Left ventricle myocardium inferior (tissue), 1 donor: ENCODE data around the gene AKAP13. TPM values are rescaled to one million over a fixed set of nuclear protein-coding genes. Genes with fewer than 3 reads are reported as not detected.

Source experiments
- DNase-seq: peaks from one replicate; pipeline ENCODE4 v3.0.0-alpha.2; 2020
- H3K27ac ChIP-seq: fragments of 200-600 bp; replicated peaks from 2 replicates; pipeline ENCODE4 v1.8.0; 2021
- H3K27me3 ChIP-seq: fragments of 200-600 bp; 2 replicates; pipeline ENCODE4 v1.8.0; 2021; ENCODE audit warnings: low read depth
- H3K36me3 ChIP-seq: fragments of 200-600 bp; 2 replicates; pipeline ENCODE4 v1.8.0; 2021
- H3K4me1 ChIP-seq: fragments of 200-600 bp; 2 replicates; pipeline ENCODE4 v1.8.0; 2021
- H3K4me3 ChIP-seq: fragments of 200-600 bp; 2 replicates; pipeline ENCODE4 v1.8.0; 2021; ENCODE audit warnings: mild to moderate bottlenecking, moderate library complexity
- H3K9me3 ChIP-seq: fragments of 200-600 bp; replicated peaks from 2 replicates; pipeline ENCODE4 v1.8.0; 2021
- intact Hi-C: fragments of 100-400 bp; cut with micrococcal nuclease; formaldehyde crosslinking; loops from one replicate; pipeline ENCODE4 v1.11.0; 2022
- total RNA-seq: library from RNA; stranded (reverse); fragmentation: NEBNext Ultra II Directional; extraction: Animal tissue kit (Norgen Biotek cat#: 25700); gene quantifications from one replicate; pipeline ENCODE4 v1.2.1, GENCODE V29; 2021
- TF ChIP-seq, protein P1 (sequence below): fragments of 200-600 bp; IDR thresholded peaks from 2 replicates; pipeline ENCODE4 v1.8.0; 2021; ENCODE audit warnings: antibody characterized with exemption, mild to moderate bottlenecking, borderline replicate concordance
- donor health status: DM: no; HTN: yes; CAD: no; lungs with severe emphysema.

AKAP13 gene
- total RNA-seq, 1 donor from 2014 or later, result 331 TPM

DNA sequence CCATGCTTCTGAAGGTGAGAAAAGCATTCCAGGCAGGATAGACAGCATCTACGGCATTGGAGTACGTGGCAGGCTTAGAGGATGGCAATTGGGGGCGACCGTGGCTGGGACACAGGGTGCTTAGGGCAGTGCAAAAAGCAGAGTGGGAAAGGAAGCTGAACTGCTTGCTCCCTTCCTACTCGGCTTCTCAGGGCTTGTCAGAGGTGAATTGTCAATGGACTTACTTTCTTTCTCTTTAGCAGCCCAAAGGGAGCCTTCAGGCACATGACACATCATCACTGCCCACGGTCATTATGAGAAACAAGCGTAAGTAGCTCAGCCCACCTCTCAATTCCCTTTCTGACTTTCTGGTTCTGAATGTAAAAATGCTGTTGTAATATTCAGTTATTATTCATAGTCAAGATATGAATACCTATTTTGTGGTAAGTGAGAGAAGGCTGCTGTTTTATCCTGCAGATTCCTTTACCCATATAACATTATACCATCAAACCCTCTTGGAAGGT lies 330.0 kb downstream of the AKAP13 start:
- Histone ChIP-seq H3K9me3 (no peaks in the 10 kb centered on the region), H3K27me3 (no peaks in the 10 kb centered on the region), H3K4me3 (no peak overlapping the region), H3K27ac (peak overlapping the region; percentile 94), H3K4me1 (peaks cover 74% of the 10 kb centered on the region), H3K36me3 (peaks cover 70% of the 10 kb centered on the region)
- TF ChIP-seq, protein P1, sequence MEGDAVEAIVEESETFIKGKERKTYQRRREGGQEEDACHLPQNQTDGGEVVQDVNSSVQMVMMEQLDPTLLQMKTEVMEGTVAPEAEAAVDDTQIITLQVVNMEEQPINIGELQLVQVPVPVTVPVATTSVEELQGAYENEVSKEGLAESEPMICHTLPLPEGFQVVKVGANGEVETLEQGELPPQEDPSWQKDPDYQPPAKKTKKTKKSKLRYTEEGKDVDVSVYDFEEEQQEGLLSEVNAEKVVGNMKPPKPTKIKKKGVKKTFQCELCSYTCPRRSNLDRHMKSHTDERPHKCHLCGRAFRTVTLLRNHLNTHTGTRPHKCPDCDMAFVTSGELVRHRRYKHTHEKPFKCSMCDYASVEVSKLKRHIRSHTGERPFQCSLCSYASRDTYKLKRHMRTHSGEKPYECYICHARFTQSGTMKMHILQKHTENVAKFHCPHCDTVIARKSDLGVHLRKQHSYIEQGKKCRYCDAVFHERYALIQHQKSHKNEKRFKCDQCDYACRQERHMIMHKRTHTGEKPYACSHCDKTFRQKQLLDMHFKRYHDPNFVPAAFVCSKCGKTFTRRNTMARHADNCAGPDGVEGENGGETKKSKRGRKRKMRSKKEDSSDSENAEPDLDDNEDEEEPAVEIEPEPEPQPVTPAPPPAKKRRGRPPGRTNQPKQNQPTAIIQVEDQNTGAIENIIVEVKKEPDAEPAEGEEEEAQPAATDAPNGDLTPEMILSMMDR, result no peak
- no peak for DNase-seq
- intact Hi-C loops, result no loop called here

DNA sequence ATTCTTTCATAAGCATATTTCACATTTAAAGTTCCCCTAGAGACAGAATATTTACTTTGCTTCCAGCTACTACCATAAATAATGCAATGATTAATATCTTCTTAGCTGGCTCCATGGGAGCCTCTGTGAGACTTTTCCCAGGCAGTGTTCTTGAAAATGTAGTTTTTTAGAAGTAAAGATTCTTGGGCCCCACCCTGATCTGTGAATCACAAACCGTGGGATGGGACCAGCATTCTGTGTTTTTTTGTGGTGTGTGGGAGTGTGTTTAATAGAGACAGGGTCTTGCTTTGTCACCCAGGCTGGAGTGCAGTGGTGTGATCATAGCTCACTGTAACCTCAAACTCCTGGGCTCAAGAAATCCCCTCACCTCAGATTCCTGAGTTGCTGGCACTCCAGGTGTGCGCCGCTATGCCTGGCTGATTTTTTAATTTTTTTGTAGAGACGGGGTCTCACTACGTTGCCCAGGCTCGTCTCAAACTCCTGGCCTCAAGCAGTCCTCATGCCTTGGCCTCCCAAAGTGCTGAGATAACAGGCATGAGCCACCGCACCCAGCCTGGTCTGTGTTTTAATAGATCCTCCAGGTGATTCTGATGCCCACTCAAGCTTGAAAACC lies 331.3 kb downstream of the AKAP13 start:
- TF ChIP-seq, protein P1, result no peak
- Histone ChIP-seq H3K9me3 (no peaks in the 10 kb centered on the region), H3K27me3 (no peaks in the 10 kb centered on the region), H3K4me3 (no peak overlapping the region), H3K27ac (peak overlapping the region; percentile 94), H3K36me3 (peaks cover 83% of the 10 kb centered on the region), H3K4me1 (peaks cover 74% of the 10 kb centered on the region)
- intact Hi-C loops, result no loop called here
- DNase-seq, result no peak

DNA sequence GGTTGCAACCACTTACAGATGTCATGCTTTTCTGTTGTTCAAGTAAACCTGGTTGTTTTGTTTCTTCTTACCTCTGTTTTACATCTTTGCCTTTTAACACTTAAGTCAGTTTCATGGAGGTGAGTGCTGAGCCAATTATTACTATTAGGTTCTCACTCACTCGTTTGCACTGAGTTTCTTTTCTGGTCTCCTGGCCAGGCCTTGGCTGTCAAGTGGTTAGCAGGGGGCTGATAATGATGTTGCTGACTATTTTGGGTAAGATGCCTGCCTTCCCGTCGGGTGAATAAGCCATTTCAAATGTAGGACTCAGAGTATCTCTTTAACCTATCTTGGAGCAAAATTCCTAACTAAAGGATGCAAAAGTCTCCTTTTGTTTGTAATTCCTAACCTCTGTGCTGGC lies 335.9 kb downstream of the AKAP13 start:
- no peak for DNase-seq
- peaks cover 77% of the 10 kb centered on the region for H3K4me1 ChIP-seq
- H3K4me3 ChIP-seq, result no peak overlapping the region
- intact Hi-C loops, result no loop called here
- H3K36me3 ChIP-seq, result peaks cover 99% of the 10 kb centered on the region
- no peaks in the 10 kb centered on the region for H3K27me3 ChIP-seq
- TF ChIP-seq, protein P1, result no peak
- H3K9me3 ChIP-seq, result no peaks in the 10 kb centered on the region
- peak overlapping the region; percentile 88 for H3K27ac ChIP-seq

DNA sequence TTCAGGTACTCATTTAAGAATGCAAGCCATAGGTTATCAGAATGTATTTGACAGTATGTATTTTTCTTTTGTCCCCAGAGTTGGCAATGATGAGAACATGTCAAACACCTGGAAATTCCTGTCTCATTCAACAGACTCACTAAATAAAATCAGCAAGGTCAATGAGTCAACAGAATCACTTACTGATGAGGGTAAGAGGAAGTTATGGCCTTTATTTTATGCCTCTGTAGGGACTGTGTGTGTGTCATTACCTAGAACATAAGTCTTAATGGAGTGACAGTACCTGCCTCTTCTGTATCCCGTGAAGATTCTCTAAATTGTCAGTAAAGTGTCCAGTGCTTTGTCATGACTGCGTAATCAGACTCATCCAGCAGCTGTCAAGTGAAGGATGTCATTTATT lies 336.8 kb downstream of the AKAP13 start:
- peaks cover 99% of the 10 kb centered on the region for H3K36me3 ChIP-seq
- H3K27ac ChIP-seq, result peak overlapping the region; percentile 88
- no peaks in the 10 kb centered on the region for H3K27me3 ChIP-seq
- TF ChIP-seq, protein P1, result no peak
- DNase-seq, result no peak
- peaks cover 83% of the 10 kb centered on the region for H3K4me1 ChIP-seq
- intact Hi-C loops, result no loop called here
- no peaks in the 10 kb centered on the region for H3K9me3 ChIP-seq
- no peak overlapping the region for H3K4me3 ChIP-seq

DNA sequence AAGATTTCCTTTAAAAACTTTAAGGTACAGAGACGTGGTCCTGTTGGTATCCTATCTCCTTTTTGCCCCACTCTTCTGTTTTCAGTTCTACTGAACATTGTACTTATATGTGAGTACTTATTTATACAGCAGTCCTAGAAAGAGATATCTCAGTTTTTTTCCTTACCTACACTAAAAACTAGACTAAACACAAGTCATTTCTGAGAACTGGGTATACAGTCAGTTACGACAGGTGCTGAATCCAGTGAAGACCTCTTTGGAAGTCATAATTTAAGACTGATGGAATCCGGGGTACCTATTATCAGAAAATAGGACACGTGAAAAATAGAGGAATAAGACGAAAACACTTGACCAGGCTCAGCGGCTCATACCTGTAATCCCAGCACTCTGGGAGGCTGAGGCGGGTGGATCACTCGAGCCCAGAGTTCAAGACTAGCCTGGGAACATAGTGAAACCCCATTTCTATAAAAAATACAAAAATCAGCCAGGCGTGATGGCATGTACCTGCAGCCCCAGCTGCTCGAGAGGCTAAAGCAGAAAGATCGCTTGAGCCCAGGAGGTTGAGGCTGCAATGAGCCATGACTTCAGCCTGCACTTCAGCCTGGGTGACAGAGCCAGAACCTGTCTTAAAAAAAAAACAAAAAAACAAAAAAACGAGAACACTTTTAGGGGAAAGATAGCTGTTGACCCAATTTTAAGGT lies 338.0 kb downstream of the AKAP13 start:
- H3K4me3 ChIP-seq, result no peak overlapping the region
- TF ChIP-seq, protein P1, result no peak
- H3K27me3 ChIP-seq, result no peaks in the 10 kb centered on the region
- H3K9me3 ChIP-seq, result no peaks in the 10 kb centered on the region
- H3K27ac ChIP-seq, result peak overlapping the region; percentile 88
- H3K36me3 ChIP-seq, result peaks cover 100% of the 10 kb centered on the region
- H3K4me1 ChIP-seq, result peaks cover 90% of the 10 kb centered on the region
- intact Hi-C loops, result no loop called here
- no peak for DNase-seq
